HG03025 (cell line): Measurements from ENCODE around the gene ALDH1L2.

Experiments
- ATAC-seq: cut with Tn5 transposase; IDR thresholded peaks from one replicate; pipeline ENCODE4 v1.9.1; 2021; ENCODE audit warnings: mild to moderate bottlenecking, moderate library complexity; ENCODE audit not compliant: unreplicated experiment, low FRiP score

ALDH1L2 gene

GRCh38 chr12:105085501-105085900 lies 1.2 kb upstream of the ALDH1L2 start:
- no peak for ATAC-seq

DNA sequence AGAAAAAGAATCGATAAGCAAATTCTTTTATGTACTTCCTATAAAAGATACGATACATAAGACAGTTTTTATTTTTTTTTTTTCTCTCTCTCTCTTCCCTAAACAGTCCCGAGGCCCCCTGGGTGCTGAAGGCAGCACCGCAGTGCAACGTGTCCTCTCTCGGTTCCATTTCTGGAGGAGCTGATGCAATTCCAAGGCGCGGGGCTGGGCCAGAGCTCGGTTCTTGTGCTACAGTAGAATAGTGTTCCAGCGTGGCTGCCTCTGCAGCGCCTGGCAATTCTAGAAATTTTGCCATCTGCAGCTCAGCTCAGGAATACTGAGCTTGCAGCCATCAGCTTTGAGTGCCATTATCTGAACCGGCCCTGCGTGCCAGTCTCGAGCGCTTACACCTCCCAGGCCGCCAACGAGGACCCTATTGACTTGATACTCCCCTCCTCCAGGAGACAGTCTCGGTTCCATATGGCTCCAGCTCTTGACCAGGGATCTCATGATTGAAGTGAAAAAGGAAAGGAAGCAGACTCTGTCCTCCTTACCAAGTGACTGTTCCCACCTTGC lies 630 bp downstream of the ALDH1L2 start:
- no peak for ATAC-seq

GRCh38 chr12:105083031-105083430 lies 1.2 kb downstream of the ALDH1L2 start:
- no peak for ATAC-seq

DNA sequence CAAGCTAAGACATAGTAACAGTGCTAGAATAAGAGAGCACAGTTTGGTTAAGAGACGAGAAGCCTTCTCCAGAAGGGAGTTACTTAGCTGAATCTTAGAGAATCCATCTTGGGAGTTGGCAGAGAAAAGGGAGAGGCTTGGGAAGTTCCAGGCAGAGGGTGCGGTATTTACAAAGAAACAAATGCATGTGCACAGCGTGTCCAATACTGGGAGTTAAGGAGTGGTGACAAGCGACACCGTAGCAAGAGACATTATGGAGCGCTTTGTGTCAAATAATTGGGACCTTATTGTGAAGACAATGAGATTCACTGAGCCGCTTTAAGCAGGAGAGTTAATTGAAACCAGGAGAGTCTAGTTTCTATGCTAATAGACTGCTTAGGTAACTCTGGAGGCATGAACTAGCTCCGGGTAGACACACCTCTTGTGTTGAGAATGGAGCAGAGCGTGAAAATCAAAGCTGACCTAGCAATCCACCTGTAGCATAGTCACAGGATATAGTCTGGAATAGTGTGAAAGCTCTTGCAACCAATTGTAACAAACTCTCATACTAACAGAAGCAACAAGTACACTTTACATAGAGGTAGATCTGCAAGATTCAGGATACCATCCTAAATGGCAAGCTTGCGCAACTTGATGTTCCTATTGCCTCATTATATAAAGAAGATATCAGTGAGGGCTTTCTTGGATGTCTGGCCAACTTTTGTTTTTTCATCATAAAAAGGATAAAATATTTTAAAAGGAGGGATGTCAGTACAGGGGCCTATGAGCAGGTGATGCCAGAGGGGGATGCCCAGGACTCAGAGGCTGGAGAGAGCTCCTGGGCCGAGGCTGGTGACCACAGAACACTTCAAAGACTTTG lies 5.3 kb downstream of the ALDH1L2 start:
- ATAC-seq, result no peak

- ATAC-seq, result no peak
Measured at GRCh38 chr12:105077435-105077834, 6.8 kb downstream of the ALDH1L2 start.

DNA sequence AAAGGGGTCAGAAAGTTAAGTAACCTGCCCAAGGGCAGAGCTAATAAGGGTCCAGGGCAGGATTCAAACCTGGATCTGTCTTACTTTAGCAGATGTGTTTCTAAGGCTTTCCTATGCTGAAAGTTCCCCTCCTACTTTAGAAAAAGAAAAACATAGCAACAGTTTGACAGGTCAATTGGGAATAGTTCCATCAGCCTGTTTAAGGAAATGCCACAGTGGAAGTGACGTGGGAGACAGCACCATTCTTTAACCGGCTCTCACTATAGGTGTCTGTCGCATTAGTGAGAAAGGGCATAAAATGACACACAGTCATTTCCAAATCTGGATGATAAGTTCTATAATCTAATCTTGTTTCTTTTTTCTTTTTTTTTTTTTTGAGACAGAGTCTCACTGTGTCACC lies 7.3 kb downstream of the ALDH1L2 start:
- no peak for ATAC-seq

- ATAC-seq, result no peak
Measured at GRCh38 chr12:105076098-105076497, 8.2 kb downstream of the ALDH1L2 start.

GRCh38 chr12:105072888-105073488 lies 11.3 kb downstream of the ALDH1L2 start:
- ATAC-seq, result no peak

DNA sequence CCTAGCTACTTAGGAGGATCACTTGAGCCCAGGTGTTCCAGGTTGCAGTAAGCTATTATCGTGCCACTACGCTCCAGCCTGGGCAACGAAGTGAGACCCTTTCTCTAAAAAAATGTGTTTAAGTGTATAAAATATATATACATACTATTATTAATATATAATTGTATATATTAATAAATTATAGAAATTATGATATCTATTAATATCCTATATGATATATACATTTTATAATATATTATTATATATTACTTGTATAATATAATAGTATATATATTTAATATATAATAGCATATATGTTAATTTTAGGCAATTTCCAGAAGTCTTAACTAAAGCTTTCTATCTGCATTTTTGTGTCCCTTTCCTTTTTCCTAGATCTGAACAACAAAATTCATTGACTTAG lies 12.3 kb downstream of the ALDH1L2 start:
- no peak for ATAC-seq

GRCh38 chr12:105069936-105070702 lies 14.1 kb downstream of the ALDH1L2 start:
- no peak for ATAC-seq

- no peak for ATAC-seq
Measured at GRCh38 chr12:105067511-105068031, 16.7 kb downstream of the ALDH1L2 start.

GRCh38 chr12:105064564-105065178 lies 19.6 kb downstream of the ALDH1L2 start:
- no peak for ATAC-seq

- no peak for ATAC-seq
Measured at GRCh38 chr12:105060715-105061378, 23.4 kb downstream of the ALDH1L2 start.

GRCh38 chr12:105057174-105057573 lies 27.1 kb downstream of the ALDH1L2 start:
- ATAC-seq, result no peak

- no peak for ATAC-seq
Measured at GRCh38 chr12:105053116-105053572, 31.1 kb downstream of the ALDH1L2 start.

GRCh38 chr12:105051981-105052380 lies 32.3 kb downstream of the ALDH1L2 start:
- no peak for ATAC-seq

DNA sequence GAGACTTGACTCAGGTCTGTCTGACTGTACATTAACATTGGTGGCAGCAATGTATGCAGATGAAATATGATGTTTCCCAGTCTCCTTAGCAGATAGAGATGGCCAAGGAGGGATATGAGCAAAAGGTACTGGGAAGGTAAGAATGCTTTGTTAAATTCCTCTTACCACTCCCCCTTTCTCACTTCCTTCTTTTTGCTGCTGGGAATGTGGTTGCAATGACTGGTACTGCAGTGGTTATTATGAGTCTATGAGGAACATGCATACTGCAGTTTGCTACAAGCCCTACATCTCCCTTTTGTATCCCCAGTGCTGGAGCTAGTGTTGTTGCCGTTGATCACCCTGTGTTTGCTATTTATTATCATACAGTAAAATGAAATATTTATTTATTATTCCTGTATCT lies 35.9 kb downstream of the ALDH1L2 start:
- no peak for ATAC-seq

GRCh38 chr12:105047308-105047707 lies 37.0 kb downstream of the ALDH1L2 start:
- no peak for ATAC-seq

GRCh38 chr12:105041186-105041585 lies 43.1 kb downstream of the ALDH1L2 start:
- no peak for ATAC-seq

GRCh38 chr12:105040476-105040875 lies 43.8 kb downstream of the ALDH1L2 start:
- no peak for ATAC-seq
